GM23338 (cell line): Measurements from ENCODE around the gene MYL1. TPM values are rescaled to one million over a fixed set of nuclear protein-coding genes. Genes with fewer than 3 reads are reported as not detected.

Source experiments
- ATAC-seq: fragments of 200-7000 bp; cut with Tn5 transposase; 3 replicates; pipeline ENCODE4 v1.9.1; 2020
- DNase-seq: peaks from one replicate; pipeline ENCODE4 v3.0.0-alpha.2; 2015; ENCODE audit warnings: low spot score
- H2AFZ ChIP-seq: fragments of 200-600 bp; sonication (generic); 2 replicates; pipeline ENCODE4 v1.8.0; 2016; ENCODE audit warnings: antibody characterized with exemption, mild to moderate bottlenecking, moderate library complexity
- H3F3A ChIP-seq: fragments of 200-600 bp; sonication (generic); replicated peaks from 2 replicates; pipeline ENCODE4 v1.8.0; 2017; ENCODE audit warnings: antibody characterized with exemption, mixed run types, low read depth
- H3K27ac ChIP-seq: fragments of 200-600 bp; sonication (generic); 2 replicates; pipeline ENCODE4 v1.6.1; 2016; ENCODE audit warnings: low read depth
- H3K27me3 ChIP-seq: fragments of 200-600 bp; sonication (generic); 2 replicates; pipeline ENCODE4 v1.8.0; 2016; ENCODE audit warnings: mild to moderate bottlenecking, mixed run types, moderate library complexity; ENCODE audit not compliant: insufficient read depth
- H3K36me3 ChIP-seq: fragments of 200-600 bp; sonication (generic); 2 replicates; pipeline ENCODE4 v1.8.0; 2016; ENCODE audit warnings: mild to moderate bottlenecking; ENCODE audit not compliant: insufficient read depth
- H3K4me1 ChIP-seq: fragments of 200-600 bp; sonication (generic); 2 replicates; pipeline ENCODE4 v1.8.0; 2016; ENCODE audit warnings: mild to moderate bottlenecking, moderate library complexity; ENCODE audit not compliant: insufficient read depth
- H3K4me2 ChIP-seq: fragments of 200-600 bp; sonication (generic); 2 replicates; pipeline ENCODE4 v1.7.1; 2017; ENCODE audit warnings: mixed run types
- H3K4me3 ChIP-seq: fragments of 200-600 bp; sonication (generic); 2 replicates; pipeline ENCODE4 v1.6.1; 2016; ENCODE audit warnings: mixed run types
- H3K79me2 ChIP-seq: fragments of 200-600 bp; sonication (generic); replicated peaks from 2 replicates; pipeline ENCODE4 v1.8.0; 2017; ENCODE audit warnings: mild to moderate bottlenecking; ENCODE audit not compliant: insufficient read depth
- H3K9me2 ChIP-seq: fragments of 200-600 bp; sonication (generic); 2 replicates; pipeline ENCODE4 v1.8.0; 2017; ENCODE audit not compliant: insufficient read depth
- H4K20me1 ChIP-seq: fragments of 200-600 bp; sonication (generic); replicated peaks from 2 replicates; pipeline ENCODE4 v1.8.0; 2017; ENCODE audit warnings: mild to moderate bottlenecking; ENCODE audit not compliant: insufficient read depth
- H3K27ac Mint-ChIP-seq: 2 replicates; pipeline ENCODE4 v1.8.0; 2020; ENCODE audit warnings: inconsistent platforms, mild to moderate bottlenecking, moderate library complexity, mixed read lengths
- H3K27me3 Mint-ChIP-seq: 3 replicates; pipeline ENCODE4 v1.8.0; 2022; ENCODE audit warnings: low read depth, mild to moderate bottlenecking, moderate library complexity, mixed read lengths, inconsistent platforms; ENCODE audit not compliant: insufficient read depth, poor library complexity
- H3K36me3 Mint-ChIP-seq: 3 replicates; pipeline ENCODE4 v1.8.0; 2021; ENCODE audit warnings: low read depth, mild to moderate bottlenecking, inconsistent platforms, moderate library complexity, mixed read lengths
- H3K4me1 Mint-ChIP-seq: 3 replicates; pipeline ENCODE4 v1.8.0; 2020; ENCODE audit warnings: mild to moderate bottlenecking, inconsistent platforms, mixed read lengths
- H3K4me3 Mint-ChIP-seq: 3 replicates; pipeline ENCODE4 v1.8.0; 2021; ENCODE audit warnings: moderate library complexity, mild to moderate bottlenecking, inconsistent platforms, mixed read lengths
- H3K9me3 Mint-ChIP-seq: 3 replicates; pipeline ENCODE4 v1.8.0; 2020; ENCODE audit warnings: moderate library complexity, mild to moderate bottlenecking, inconsistent platforms, mixed read lengths
- CREB1 ChIP-seq: fragments of 250-450 bp; sonication (Bioruptor Pico); IDR thresholded peaks from 2 replicates; pipeline ENCODE4 v1.5.0; 2020; ENCODE audit warnings: low read depth, mild to moderate bottlenecking, moderate library complexity
- CTCF ChIP-seq, 2 experiments: fragments of 200-600 bp in 1 of 2; sonication (generic) in 1 of 2; conservative IDR thresholded peaks; 2 replicates each; pipeline versions ENCODE4 v1.5.1 to v1.6.1; 2016 to 2017; ENCODE audit warnings: antibody characterized with exemption in 2 of 2, low read depth in 2 of 2, mild to moderate bottlenecking in 2 of 2, moderate library complexity in 1 of 2
- EZH2 ChIP-seq: fragments of 200-600 bp; sonication (generic); IDR thresholded peaks from one replicate; pipeline ENCODE4 v1.8.0; 2017; ENCODE audit warnings: antibody characterized with exemption, mild to moderate bottlenecking, low read depth; ENCODE audit not compliant: unreplicated experiment
- EZH2phosphoT487 ChIP-seq: fragments of 200-600 bp; sonication (generic); IDR thresholded peaks from one replicate; pipeline ENCODE4 v1.8.1; 2018; ENCODE audit warnings: antibody characterized with exemption; ENCODE audit not compliant: unreplicated experiment
- NANOG ChIP-seq: IDR thresholded peaks from 2 replicates; pipeline ENCODE4 v1.6.1; 2016; ENCODE audit warnings: antibody characterized with exemption, borderline replicate concordance
- POLR2AphosphoS5 ChIP-seq: IDR thresholded peaks from 2 replicates; pipeline ENCODE4 v1.6.1; 2016; ENCODE audit warnings: antibody characterized with exemption, low read depth
- STAT1 ChIP-seq: IDR thresholded peaks from one replicate; pipeline ENCODE4 v1.6.1; 2016; ENCODE audit warnings: antibody characterized with exemption; ENCODE audit not compliant: unreplicated experiment
- ZNF114 ChIP-seq: fragments of 250-450 bp; sonication (Bioruptor Pico); IDR thresholded peaks from 2 replicates; pipeline ENCODE4 v1.5.0; 2020; ENCODE audit warnings: mild to moderate bottlenecking, moderate library complexity
- ZNF331 ChIP-seq: fragments of 250-450 bp; sonication (Bioruptor Pico); IDR thresholded peaks from 2 replicates; pipeline ENCODE4 v1.5.0; 2020; ENCODE audit warnings: low read depth, mild to moderate bottlenecking, moderate library complexity
- ZNF462 ChIP-seq: fragments of 250-450 bp; sonication (Bioruptor Pico); IDR thresholded peaks from 2 replicates; pipeline ENCODE4 v1.5.0; 2020; ENCODE audit warnings: mild to moderate bottlenecking, moderate library complexity
- long read RNA-seq: library from polyadenylated mRNA; unstranded; transcript quantifications from one replicate; pipeline ENCODE4 v2.0.0, GENCODE V29; 2020; ENCODE audit not compliant: unreplicated experiment
- polyA plus RNA-seq: library from polyadenylated mRNA; unstranded; fragments of >200 nt; fragmentation: Nextera tagmentation; extraction: Ambion mirVana; gene quantifications from 2 replicates; pipeline ENCODE4 v1.2.1, GENCODE V29; 2016
- total RNA-seq: library from RNA; depleted of rRNA; stranded (reverse); fragments of >200 nt; shearing (Covaris generic); gene quantifications from 2 replicates; pipeline ENCODE4 v1.2.3, GENCODE V29; 2014; rRNA removed

MYL1 gene
- total RNA-seq (not detected in 2 replicates), polyA plus RNA-seq (not detected in 2 replicates)
- long read RNA-seq, result 0 reads

- Histone ChIP-seq H2AFZ (no peak within 1 kb of the TSS), H3K79me2 (no peaks in the 10 kb centered on the region), H3K36me3 (no peaks in the 10 kb centered on the region), H4K20me1 (no peaks in the 10 kb centered on the region), H3K4me2 (no peak within 1 kb of the TSS), H3K27ac (no peak within 1 kb of the TSS), H3K4me3 (no peak within 1 kb of the TSS), H3F3A (no peaks in the 10 kb centered on the region), H3K27me3 (no peaks in the 10 kb centered on the region), H3K4me1 (no peaks in the 10 kb centered on the region), H3K9me2 (no peaks in the 10 kb centered on the region)
- H3K36me3 Mint-ChIP-seq, result no peaks in the 10 kb centered on the region
- H3K9me3 Mint-ChIP-seq, result no peaks in the 10 kb centered on the region
- no peaks in the 10 kb centered on the region for H3K27me3 Mint-ChIP-seq
- ATAC-seq (no peak), DNase-seq (no peak)
- H3K4me3 Mint-ChIP-seq, result no peak within 1 kb of the TSS
- no peak within 1 kb of the TSS for H3K27ac Mint-ChIP-seq
- H3K4me1 Mint-ChIP-seq, result no peaks in the 10 kb centered on the region
- no peak for TF ChIP-seq EZH2phosphoT487
- no peak for TF ChIP-seq STAT1
- TF ChIP-seq EZH2, result no peak
- TF ChIP-seq NANOG, result no peak
- TF ChIP-seq POLR2AphosphoS5, result no peak
- no peak for TF ChIP-seq CREB1 (CRISPR knock-in tag)
- TF ChIP-seq CTCF (conservative IDR thresholded peaks at IDR 0.05; ENCODE audit: low read depth in 2 of 2), result no peak
Observed at GRCh38 chr2:210315015-210315788, at the start of gene MYL1. Gene MYL1 (minus strand): TSS chr2:210315174. CDS start chr2:210315042, 132 bp downstream.

GRCh38 chr2:210363876-210364275, 48.9 kb upstream of the MYL1 start:
- H3K4me1 ChIP-seq, result no peaks in the 10 kb centered on the region
- H3K27ac ChIP-seq, result no peak overlapping the region
- H3K36me3 ChIP-seq, result no peaks in the 10 kb centered on the region
- Mint-ChIP-seq H3K27me3 (peaks cover 4% of the 10 kb centered on the region), H3K4me3 (no peak overlapping the region), H3K4me1 (peaks cover 3% of the 10 kb centered on the region; the same call in 2 of the 3 replicates), H3K27ac (no peak overlapping the region), H3K9me3 (no peaks in the 10 kb centered on the region), H3K36me3 (no peaks in the 10 kb centered on the region)
- no peaks in the 10 kb centered on the region for H3K79me2 ChIP-seq
- DNase-seq (no peak), ATAC-seq (no peak)
- H3K9me2 ChIP-seq, result peaks cover 13% of the 10 kb centered on the region
- H4K20me1 ChIP-seq, result no peaks in the 10 kb centered on the region
- H3K4me3 ChIP-seq, result no peak overlapping the region
- no peak overlapping the region for H2AFZ ChIP-seq
- TF ChIP-seq POLR2AphosphoS5 (no peak), ZNF462 (CRISPR knock-in tag) (no peak), EZH2phosphoT487 (no peak), ZNF331 (no peak), ZNF114 (CRISPR knock-in tag) (no peak)
- no peak overlapping the region for H3K4me2 ChIP-seq
- no peaks in the 10 kb centered on the region for H3F3A ChIP-seq
- no peaks in the 10 kb centered on the region for H3K27me3 ChIP-seq
